Mucosa of descending colon (tissue), 3 donors: ENCODE data around the gene SACS. TPM values are rescaled to one million over a fixed set of nuclear protein-coding genes. Genes with fewer than 3 reads are reported as not detected.
"Not testable (repeated sequence)": the region's sequence is repeated elsewhere in the genome, so short reads cannot be mapped to it uniquely, and the experiment has no call there.

Experiments
- ATAC-seq: fragments of 200-7000 bp; cut with Tn5 transposase; one replicate; pipeline ENCODE4 v1.9.1; 2020; ENCODE audit warnings: mild to moderate bottlenecking, moderate library complexity
- DNase-seq, 3 donors: peaks; one replicate each; pipeline ENCODE4 v3.0.0-alpha.2; 2020
- H3K36me3 ChIP-seq: fragments of 200-600 bp; one replicate; pipeline ENCODE4 v1.8.0; 2021; ENCODE audit warnings: low read depth, mild to moderate bottlenecking
- H3K4me1 ChIP-seq: fragments of 200-600 bp; one replicate; pipeline ENCODE4 v1.8.0; 2021; ENCODE audit warnings: low read depth, mild to moderate bottlenecking
- H3K4me3 ChIP-seq: fragments of 200-600 bp; one replicate; pipeline ENCODE4 v1.8.0; 2021; ENCODE audit warnings: mild to moderate bottlenecking
- H3K9me3 ChIP-seq: fragments of 200-600 bp; one replicate; pipeline ENCODE4 v1.8.0; 2021; ENCODE audit warnings: mild to moderate bottlenecking
- CTCF ChIP-seq: fragments of 200-600 bp; IDR thresholded peaks from one replicate; pipeline ENCODE4 v1.8.0; 2022; ENCODE audit warnings: antibody characterized with exemption, mild to moderate bottlenecking
- intact Hi-C, 2 donors: fragments of 100-400 bp; cut with DNase I in 1 of 2; cut with micrococcal nuclease in 1 of 2; formaldehyde crosslinking; loops; one replicate each; pipeline versions ENCODE4 v1.11.0 to v1.11.1; 2022; cut with DNase I, micrococcal nuclease
- total RNA-seq, 3 donors: library from RNA; stranded (reverse); fragmentation: NEBNext Ultra II Directional in 2 of 3; extraction: Animal tissue kit (Norgen Biotek cat#: 25700) in 2 of 3; gene quantifications; one replicate each; pipeline versions ENCODE4 v1.2.1 to v1.2.4, GENCODE V29; 2021 to 2023
- donor health status: DM: no; HTN: no; CAD: no; lungs with moderate emphysema.
- donor health status: DM: no; HTN: no; CAD: no.
- donor health status: DM: no; HTN: yes; CAD: no.

The SACS gene
- total RNA-seq, 3 donors from 2014 or later, result 2.1 to 19.0 (median 3.7) TPM

DNA sequence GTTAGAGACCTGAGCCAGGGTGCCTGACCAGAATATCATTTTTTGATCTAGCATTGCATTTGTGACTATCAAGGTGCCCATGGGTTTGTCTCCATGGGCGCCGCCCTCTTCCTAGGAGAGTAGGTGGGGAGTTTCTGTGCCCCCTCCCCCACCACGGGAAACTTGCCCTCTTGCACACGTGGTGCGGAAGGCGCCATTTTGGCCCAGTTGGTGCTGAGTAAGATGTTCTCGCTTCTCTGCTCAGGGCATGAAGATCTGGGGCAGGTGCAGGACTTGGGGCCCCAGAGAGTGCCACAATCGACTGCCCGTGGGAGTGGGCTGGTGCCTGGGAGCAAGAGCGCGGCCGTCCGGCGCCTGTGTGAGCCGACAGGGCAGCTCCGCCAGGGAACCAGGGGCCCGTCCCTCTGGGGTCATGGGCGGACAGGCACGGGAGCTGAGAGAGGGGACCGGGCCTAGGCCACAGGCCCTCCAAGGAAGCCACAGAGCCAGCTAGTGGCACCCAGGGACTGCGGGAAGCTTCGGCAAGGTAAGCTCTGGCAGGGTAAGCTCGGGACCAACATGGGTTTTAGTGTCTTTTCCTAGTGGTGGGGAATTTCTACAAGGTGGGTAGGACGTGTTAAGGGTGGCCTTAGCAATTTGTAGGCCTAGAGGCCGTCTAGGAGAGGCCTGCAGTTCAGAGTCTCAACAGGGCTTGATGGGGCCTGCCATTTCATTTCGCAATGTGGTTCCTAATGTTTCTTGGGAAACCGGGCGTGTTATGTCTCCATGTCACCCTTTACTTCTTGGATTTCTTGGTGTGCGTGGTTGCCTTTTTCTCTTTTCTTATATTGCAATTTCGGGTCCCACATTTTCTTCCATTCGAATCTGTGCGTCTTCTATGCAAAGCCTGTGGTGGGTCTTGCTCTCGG lies 14.5 kb downstream of the SACS start:
- ATAC-seq, result no peak
- intact Hi-C loops, result no loop called here
- Histone ChIP-seq H3K36me3 (no peaks in the 10 kb centered on the region), H3K9me3 (no peaks in the 10 kb centered on the region), H3K4me1 (no peaks in the 10 kb centered on the region), H3K4me3 (no peak overlapping the region)
- DNase-seq, result no peak
- TF ChIP-seq CTCF, result no peak

DNA sequence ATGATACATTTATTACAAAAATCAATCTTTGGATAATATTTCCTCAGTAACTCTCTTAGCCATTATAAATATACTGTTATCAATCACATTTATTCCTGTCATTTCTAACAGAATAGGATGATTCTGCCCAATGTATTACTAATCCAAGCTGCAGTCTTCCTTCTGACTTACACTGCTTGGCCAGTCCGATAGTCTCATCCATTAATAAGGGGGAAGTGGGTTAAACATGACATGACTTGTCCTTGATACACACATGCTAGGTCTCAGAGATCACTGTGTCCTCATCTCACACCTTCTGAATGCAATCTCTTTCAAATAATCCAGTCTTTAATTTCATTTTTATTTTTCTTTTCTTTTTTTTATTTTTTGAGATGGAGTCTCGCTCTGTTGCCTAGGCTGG lies 18.8 kb downstream of the SACS start:
- ATAC-seq (no peak), DNase-seq (no peak)
- Histone ChIP-seq H3K36me3 (no peaks in the 10 kb centered on the region), H3K9me3 (no peaks in the 10 kb centered on the region), H3K4me3 (no peak overlapping the region), H3K4me1 (no peaks in the 10 kb centered on the region)
- no peak for TF ChIP-seq CTCF
- intact Hi-C loops, result no loop called here

GRCh38 chr13:23411706-23412105 lies 21.8 kb downstream of the SACS start:
- no peak overlapping the region for H3K4me3 ChIP-seq
- DNase-seq, result no peak
- no peaks in the 10 kb centered on the region for H3K36me3 ChIP-seq
- ATAC-seq, result no peak
- no peak for TF ChIP-seq CTCF
- H3K9me3 ChIP-seq, result no peaks in the 10 kb centered on the region
- no peaks in the 10 kb centered on the region for H3K4me1 ChIP-seq
- intact Hi-C loops, result no loop called here

DNA sequence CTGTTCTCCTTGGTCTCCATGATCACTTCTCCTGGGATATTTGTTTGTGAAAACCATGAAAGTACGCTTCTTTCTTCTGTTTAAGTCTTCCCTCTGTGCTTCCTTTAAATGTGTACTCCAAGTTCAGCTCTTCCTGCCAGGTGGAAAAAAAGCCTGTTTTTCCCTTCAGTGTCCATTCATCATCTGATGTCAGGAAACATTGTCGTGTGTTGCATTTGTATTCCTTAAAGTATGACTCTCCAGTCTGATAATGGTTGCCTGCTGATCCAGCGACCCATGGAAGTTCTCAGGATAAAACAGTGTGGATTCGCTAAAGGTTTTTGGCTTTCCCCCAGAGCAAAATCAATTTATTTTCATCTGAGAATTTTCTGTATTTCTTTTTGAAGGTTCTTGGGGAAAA lies 22.3 kb downstream of the SACS start:
- no peak for TF ChIP-seq CTCF
- intact Hi-C loops, result no loop called here
- Histone ChIP-seq H3K4me1 (no peaks in the 10 kb centered on the region), H3K9me3 (no peaks in the 10 kb centered on the region), H3K36me3 (no peaks in the 10 kb centered on the region), H3K4me3 (no peak overlapping the region)
- no peak for DNase-seq
- ATAC-seq, result no peak

GRCh38 chr13:23408026-23408425 lies 25.5 kb downstream of the SACS start:
- no peaks in the 10 kb centered on the region for H3K4me1 ChIP-seq
- TF ChIP-seq CTCF, result no peak
- H3K4me3 ChIP-seq, result no peak overlapping the region
- H3K9me3 ChIP-seq, result no peaks in the 10 kb centered on the region
- no peaks in the 10 kb centered on the region for H3K36me3 ChIP-seq
- intact Hi-C loops, result no loop called here
- ATAC-seq (no peak), DNase-seq (no peak)

DNA sequence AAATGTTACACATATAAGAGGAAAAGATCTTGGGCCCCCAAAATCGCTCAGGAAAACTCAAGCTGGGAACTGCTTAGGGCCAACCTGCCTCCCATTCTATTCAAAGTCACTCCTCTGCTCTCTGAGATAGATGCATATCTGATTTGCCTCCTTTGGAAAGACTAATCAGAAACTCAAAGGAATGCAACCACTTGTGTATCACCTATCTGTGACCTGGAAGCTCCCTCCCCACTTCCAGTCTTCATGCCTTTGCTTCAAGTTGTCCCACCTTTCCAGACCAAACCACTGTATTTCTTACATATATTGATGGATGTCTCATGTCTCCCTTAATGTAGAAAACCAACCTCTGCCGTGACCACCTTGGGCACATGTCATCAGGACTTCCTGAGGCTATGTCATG lies 32.3 kb downstream of the SACS start:
- DNase-seq, ATAC-seq, intact Hi-C loops: not testable (repeated sequence)

More for the DNA sequence above, 32.3 kb downstream of the SACS start:
- not testable (repeated sequence) for H3K9me3 ChIP-seq, H3K4me3 ChIP-seq, H3K36me3 ChIP-seq, H3K4me1 ChIP-seq
